BLaER1 (cell line): Measurements from ENCODE around the gene SLC7A4.
"Not testable (repeated sequence)": the region's sequence is repeated elsewhere in the genome, so short reads cannot be mapped to it uniquely, and the experiment has no call there.

Experiments
- H3K27ac ChIP-seq: shearing (Covaris generic); formaldehyde crosslinking; 2 replicates; pipeline ENCODE4 v1.8.1; 2022
- H3K27me3 ChIP-seq: shearing (Covaris generic); formaldehyde crosslinking; 2 replicates; pipeline ENCODE4 v1.8.1; 2022
- H3K36me3 ChIP-seq: shearing (Covaris generic); formaldehyde crosslinking; 2 replicates; pipeline ENCODE4 v1.8.1; 2022
- H3K4me1 ChIP-seq: shearing (Covaris generic); formaldehyde crosslinking; 2 replicates; pipeline ENCODE4 v1.8.1; 2022
- H3K4me2 ChIP-seq: shearing (Covaris generic); formaldehyde crosslinking; 2 replicates; pipeline ENCODE4 v1.8.1; 2022
- H3K4me3 ChIP-seq: shearing (Covaris generic); formaldehyde crosslinking; 2 replicates; pipeline ENCODE4 v1.8.1; 2022
- H3K9ac ChIP-seq: shearing (Covaris generic); formaldehyde crosslinking; 2 replicates; pipeline ENCODE4 v1.8.1; 2022
- H3K9me3 ChIP-seq: shearing (Covaris generic); formaldehyde crosslinking; 2 replicates; pipeline ENCODE4 v1.8.1; 2022
- H4K20me1 ChIP-seq: shearing (Covaris generic); formaldehyde crosslinking; 2 replicates; pipeline ENCODE4 v1.8.1; 2022
- Cebpa-rat ChIP-seq: shearing (Covaris generic); IDR thresholded peaks from 2 replicates; pipeline ENCODE4 v1.8.1; 2022

The SLC7A4 gene

DNA sequence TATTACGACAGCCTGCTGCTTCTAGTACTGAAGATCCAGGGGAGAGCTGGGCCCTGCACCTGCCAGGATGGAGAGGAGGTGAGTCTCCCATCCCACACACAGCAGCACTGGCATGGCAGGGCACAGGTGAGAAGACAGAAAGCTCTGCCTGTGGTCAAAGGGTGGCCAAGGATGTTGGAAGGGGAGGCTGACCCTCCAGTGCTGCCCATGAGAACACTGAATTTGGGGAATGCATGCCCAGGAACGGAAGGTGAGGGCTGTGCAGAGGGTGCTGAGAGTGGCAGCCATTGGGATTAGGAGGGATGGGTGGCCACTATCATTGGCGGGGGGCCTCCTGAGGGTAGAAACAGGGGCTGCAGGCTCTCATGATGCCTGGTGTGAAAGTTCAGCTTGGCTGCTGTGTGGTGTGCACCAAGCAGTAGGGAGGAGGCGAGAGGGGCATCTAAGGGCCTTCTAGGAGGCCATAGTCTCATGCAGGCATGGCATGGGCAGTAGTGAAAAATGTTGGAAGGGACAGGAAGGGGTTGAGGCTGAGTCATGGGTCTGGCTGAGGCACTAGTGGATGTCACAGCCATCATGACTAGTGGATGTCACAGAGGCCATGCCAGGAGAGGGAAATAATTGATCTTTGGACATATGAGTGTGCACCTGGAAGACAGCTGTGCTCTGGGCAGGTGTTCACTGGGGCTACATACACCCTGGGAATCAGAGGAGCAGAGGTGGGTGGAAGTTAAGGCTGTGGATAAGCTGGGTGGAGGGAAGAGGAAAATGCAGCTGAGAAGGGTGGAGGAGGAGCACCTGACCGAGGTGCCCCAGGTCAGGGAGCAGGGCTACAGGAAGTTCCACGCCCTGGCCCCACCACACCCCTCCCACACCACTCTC lies 10.9 kb upstream of the SLC7A4 start:
- TF ChIP-seq Cebpa-rat, result no peak
- Histone ChIP-seq H3K4me1 (peaks cover 29% of the 10 kb centered on the region), H3K9ac (no peak overlapping the region), H3K27ac (no peak overlapping the region), H3K9me3 (no peaks in the 10 kb centered on the region), H3K27me3 (no peaks in the 10 kb centered on the region), H4K20me1 (peaks cover 6% of the 10 kb centered on the region; the same call in 1 of the 2 replicates), H3K36me3 (no peaks in the 10 kb centered on the region), H3K4me2 (peak overlapping the region; percentile 86; the same call in 1 of the 2 replicates), H3K4me3 (no peak overlapping the region)

DNA sequence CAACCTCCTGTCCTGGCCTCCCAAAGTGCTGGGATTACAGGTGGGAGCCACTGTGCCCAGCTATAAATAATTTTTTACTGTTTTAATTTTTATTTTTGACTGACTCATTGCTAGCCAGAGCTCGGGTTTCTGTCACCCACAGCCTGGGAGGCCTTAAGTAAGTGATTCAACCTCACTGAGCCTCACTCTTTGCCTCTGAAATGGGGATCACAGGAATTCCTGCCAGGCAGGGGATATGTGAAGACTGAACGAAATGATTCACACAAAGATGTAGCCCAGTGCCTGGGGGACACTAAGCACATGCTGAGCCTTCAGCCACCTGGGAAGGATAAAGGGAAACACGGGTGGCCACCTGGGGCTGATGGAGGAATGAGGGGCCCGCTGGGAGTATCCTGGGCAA lies 9.6 kb upstream of the SLC7A4 start:
- H3K9me3 ChIP-seq, result no peaks in the 10 kb centered on the region
- H3K4me2 ChIP-seq, result no peak overlapping the region
- H4K20me1 ChIP-seq, result peaks cover 6% of the 10 kb centered on the region; the same call in 1 of the 2 replicates
- no peak for TF ChIP-seq Cebpa-rat
- no peak overlapping the region for H3K4me3 ChIP-seq
- peaks cover 29% of the 10 kb centered on the region for H3K4me1 ChIP-seq
- H3K27me3 ChIP-seq, result no peaks in the 10 kb centered on the region
- H3K27ac ChIP-seq, result no peak overlapping the region
- no peak overlapping the region for H3K9ac ChIP-seq
- H3K36me3 ChIP-seq, result no peaks in the 10 kb centered on the region

DNA sequence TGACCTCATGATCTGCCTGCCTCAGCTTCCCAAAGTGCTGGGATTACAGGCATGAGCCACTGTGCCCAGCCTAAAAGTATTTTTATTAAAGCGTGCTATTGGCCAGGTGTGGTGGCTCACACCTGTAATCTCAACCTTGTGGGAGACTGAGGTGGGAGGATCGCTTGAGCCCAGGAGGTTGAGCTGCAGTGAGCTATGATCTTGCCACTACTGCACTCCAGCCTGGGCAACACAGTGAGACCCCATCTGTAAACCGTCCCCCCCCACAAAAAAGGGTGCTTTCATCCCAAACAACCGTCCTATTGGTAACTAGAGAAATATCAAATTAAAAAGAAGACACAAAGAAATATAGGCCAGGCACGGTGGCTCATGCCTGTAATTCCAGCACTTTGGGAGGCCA lies 6.8 kb upstream of the SLC7A4 start:
- H3K36me3 ChIP-seq, H3K4me3 ChIP-seq, H3K4me1 ChIP-seq, H3K27ac ChIP-seq, H3K4me2 ChIP-seq, H4K20me1 ChIP-seq, H3K27me3 ChIP-seq, H3K9me3 ChIP-seq, H3K9ac ChIP-seq: not testable (repeated sequence)

DNA sequence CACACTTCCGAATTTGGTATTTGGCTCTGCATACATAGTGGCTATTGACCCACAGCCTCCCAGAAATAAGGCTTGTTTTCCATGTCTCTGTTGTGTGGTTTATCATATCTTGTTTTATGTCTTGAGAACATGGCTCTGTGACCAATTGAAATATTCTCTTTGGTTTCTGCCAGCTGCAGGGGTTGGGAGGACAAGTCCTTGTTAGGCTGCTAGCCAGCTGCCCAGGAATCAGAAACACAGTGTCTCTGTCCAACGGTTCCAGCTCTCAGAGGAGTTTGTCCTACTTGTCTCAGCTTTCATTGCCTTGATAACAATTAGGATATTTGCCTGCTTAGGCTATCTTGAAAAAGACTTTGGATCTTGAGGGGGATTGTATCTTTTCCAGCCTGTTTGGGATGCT lies 6.0 kb upstream of the SLC7A4 start:
- Histone ChIP-seq H4K20me1 (no peaks in the 10 kb centered on the region), H3K9ac (no peak overlapping the region), H3K36me3 (no peaks in the 10 kb centered on the region), H3K9me3 (no peaks in the 10 kb centered on the region), H3K4me2 (no peak overlapping the region), H3K27me3 (no peaks in the 10 kb centered on the region; the same call in 1 of the 2 replicates), H3K4me3 (no peak overlapping the region), H3K4me1 (peaks cover 7% of the 10 kb centered on the region), H3K27ac (no peak overlapping the region)
- TF ChIP-seq Cebpa-rat, result no peak

DNA sequence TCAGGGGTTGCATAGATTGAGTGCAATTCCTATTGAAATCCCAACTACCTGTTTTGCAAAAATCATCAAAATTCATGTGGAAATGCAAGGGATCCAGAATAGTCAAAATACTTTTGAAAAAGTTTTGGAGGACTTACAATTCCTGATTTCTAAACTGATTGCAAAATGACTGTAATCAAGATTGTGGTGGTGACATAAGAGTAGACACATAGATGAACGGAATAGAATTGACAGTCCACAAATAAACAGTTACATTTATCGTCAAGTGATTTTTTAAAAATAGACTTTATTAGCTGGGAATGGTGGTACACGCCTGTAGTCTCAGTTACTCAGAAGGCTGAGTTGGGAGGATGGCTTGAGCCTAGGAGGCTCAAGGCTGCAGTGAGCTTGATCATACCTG lies 2.6 kb upstream of the SLC7A4 start:
- no peak for TF ChIP-seq Cebpa-rat
- H3K9ac ChIP-seq, result no peak overlapping the region

DNA sequence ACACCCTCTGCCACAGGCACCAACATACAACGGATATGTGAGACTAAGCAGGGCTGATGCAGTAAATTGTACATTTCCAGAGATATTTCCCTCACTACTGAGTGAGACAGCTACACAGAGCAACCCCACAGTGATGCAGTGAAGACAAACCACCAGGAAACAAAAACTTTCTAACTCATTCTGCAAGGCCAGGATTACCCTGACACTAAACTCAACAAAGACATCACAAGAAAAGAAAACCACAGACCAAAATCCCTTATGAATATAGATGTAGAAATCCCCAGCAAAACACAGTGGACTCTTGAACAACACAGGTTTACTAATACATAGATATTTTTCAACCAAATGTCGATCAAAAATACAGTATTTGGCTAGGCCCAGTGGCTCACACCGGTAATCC lies 1.5 kb upstream of the SLC7A4 start:
- Histone ChIP-seq H3K4me1 (peaks cover 8% of the 10 kb centered on the region), H3K4me3 (no peak overlapping the region), H3K36me3 (no peaks in the 10 kb centered on the region), H3K27me3 (peaks cover 25% of the 10 kb centered on the region), H3K9me3 (no peaks in the 10 kb centered on the region), H3K27ac (no peak overlapping the region), H3K9ac (no peak overlapping the region), H3K4me2 (peak overlapping the region; percentile 15; the same call in 1 of the 2 replicates), H4K20me1 (no peaks in the 10 kb centered on the region)
- no peak for TF ChIP-seq Cebpa-rat

More for the DNA sequence above, 2.6 kb upstream of the SLC7A4 start:
- H3K36me3 ChIP-seq, result no peaks in the 10 kb centered on the region
- H3K27ac ChIP-seq, result no peak overlapping the region
- no peaks in the 10 kb centered on the region for H3K9me3 ChIP-seq
- H3K4me3 ChIP-seq, result no peak overlapping the region
- H3K4me2 ChIP-seq, result no peak overlapping the region
- peaks cover 25% of the 10 kb centered on the region for H3K27me3 ChIP-seq
- no peaks in the 10 kb centered on the region for H4K20me1 ChIP-seq
- peaks cover 8% of the 10 kb centered on the region for H3K4me1 ChIP-seq

DNA sequence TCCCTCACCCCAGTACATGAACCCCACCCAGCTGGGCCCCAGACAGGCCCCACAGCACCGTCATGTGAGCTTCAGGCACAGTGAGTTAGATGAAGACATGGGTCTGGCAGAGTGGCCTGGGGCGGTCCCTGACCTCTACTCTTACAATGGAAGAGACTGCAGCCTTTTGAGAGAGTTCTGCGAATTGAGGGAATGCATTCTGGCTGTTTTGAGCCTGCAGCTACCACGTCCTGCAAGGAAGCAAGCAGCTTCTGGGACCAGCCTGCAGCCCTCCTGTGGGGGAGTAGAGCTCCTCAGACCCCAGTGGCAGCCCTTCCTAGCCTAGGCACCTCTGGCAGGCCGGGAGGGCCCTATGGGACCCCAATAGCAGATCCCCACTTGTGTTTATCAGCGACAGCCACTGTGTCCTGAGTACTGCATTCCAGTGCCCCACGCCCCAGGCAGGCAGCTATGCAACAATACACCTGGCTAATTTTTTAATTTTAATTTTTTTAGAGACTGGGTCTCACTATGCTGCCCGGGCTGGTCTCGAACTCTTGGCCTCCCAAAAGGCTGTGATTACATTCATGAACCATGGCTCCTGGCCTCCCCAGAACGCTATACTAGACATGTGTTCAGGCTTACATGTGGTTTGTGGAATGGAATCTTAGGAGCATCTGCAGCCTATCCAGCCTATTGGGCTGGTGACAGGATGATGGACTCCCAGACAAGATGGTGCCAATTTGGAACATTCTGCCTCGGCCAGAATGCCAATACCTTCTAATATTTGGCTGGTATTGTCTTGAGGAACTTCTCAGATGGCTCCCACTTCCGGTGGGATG lies 717 bp upstream of the SLC7A4 start:
- no peak for TF ChIP-seq Cebpa-rat

DNA sequence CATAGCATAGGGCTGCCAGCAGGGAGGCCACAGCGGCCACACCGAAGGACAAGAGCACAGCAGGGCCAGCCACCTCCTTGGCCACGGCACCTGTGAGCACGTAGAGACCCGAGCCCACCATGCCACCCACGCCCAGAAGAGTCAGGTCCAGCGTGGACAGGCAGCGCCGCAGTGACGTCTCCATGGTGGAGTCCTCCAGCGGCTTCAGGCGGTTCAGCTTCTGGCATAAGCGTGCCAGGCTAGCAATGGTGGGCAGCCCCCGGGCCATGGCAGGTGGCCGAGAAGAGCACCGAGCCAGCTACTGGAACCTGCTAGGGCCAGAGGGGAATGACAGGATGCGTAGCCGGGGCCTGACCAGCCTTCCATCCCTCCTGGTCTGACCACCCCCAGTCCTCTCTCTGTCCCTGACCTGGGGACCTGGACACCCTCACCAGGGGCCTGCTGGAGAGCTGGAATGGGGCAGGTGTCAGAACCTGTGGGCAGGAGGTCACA lies 770 bp downstream of the SLC7A4 start:
- TF ChIP-seq Cebpa-rat, result no peak
- Histone ChIP-seq H4K20me1 (no peaks in the 10 kb centered on the region), H3K9me3 (no peaks in the 10 kb centered on the region), H3K27me3 (peaks cover 25% of the 10 kb centered on the region), H3K4me1 (peaks cover 8% of the 10 kb centered on the region), H3K36me3 (no peaks in the 10 kb centered on the region), H3K4me3 (no peak overlapping the region), H3K27ac (no peak overlapping the region), H3K4me2 (no peak overlapping the region), H3K9ac (no peak overlapping the region)

More for the DNA sequence above, 717 bp upstream of the SLC7A4 start:
- Histone ChIP-seq H3K27ac (no peak overlapping the region), H3K4me2 (0 out of 2 replicates have a peak overlapping the region, but pooled peaks have one; percentile 15), H4K20me1 (no peaks in the 10 kb centered on the region), H3K27me3 (peaks cover 25% of the 10 kb centered on the region), H3K9me3 (no peaks in the 10 kb centered on the region), H3K4me1 (peaks cover 8% of the 10 kb centered on the region), H3K4me3 (no peak overlapping the region), H3K9ac (no peak overlapping the region), H3K36me3 (no peaks in the 10 kb centered on the region)

DNA sequence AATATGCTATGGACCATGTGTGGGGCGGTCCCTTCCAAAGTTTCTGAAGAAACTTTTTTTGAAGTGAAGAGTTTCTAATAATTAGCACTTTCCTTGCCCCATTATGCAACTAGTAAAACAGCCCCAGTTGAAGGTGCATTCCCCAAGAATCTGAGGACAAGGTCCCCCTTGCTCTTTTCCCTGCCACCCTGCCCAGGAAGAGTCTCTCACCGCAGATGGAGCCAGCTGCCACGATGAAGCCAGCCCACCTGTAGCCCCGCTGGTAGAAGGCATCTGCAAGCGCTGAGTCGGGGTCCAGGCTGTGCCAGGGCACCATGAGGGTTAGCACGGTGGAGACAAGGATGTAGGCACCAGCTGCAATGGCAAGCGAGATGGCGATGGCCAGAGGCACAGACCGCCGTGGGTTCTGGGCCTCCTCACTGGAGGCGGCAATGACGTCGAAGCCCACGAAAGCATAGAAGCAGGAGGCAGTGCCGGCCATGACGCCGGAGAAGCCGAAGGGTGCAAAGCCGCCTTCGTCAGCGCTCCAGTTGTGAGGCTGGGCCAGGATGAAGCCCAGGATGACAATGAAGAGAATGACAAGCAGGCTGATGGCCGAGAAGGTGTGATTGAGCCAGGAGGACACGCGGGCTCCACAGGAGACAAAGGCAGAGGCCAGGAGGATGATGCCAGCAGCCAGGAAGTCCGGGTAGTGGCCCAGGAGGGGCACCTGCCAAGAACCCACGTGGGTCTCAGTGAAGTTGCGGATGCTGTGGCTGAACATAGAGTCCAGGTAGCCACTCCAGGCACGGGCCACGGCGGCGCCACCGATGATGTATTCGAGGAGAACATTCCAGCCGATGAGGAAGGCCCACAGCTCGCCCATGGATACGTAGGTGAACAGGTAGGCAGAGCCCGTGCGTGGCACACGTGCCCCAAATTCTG lies 1.5 kb downstream of the SLC7A4 start:
- TF ChIP-seq Cebpa-rat, result no peak
- Histone ChIP-seq H3K4me3 (no peak overlapping the region), H3K27me3 (peaks cover 25% of the 10 kb centered on the region), H3K36me3 (no peaks in the 10 kb centered on the region), H3K4me2 (no peak overlapping the region), H3K9ac (no peak overlapping the region), H4K20me1 (no peaks in the 10 kb centered on the region), H3K4me1 (peaks cover 8% of the 10 kb centered on the region), H3K9me3 (no peaks in the 10 kb centered on the region), H3K27ac (no peak overlapping the region)
